Natural killer cell (primary cell): ENCODE data around the gene ADAMTS17. TPM values are rescaled to one million over a fixed set of nuclear protein-coding genes. Genes with fewer than 3 reads are reported as not detected.

ENCODE experiments used
- ATAC-seq, 3 donors: fragments of 150-1000 bp in 2 of 3; fragments of 200-7000 bp in 1 of 3; cut with Tn5 transposase; 1 replicate in 1 of 3; 2 replicates in 2 of 3; pipeline ENCODE4 v1.10.0; 2021; ENCODE audit warnings: mild to moderate bottlenecking in 2 of 3, moderate library complexity in 2 of 3
- DNase-seq, 2 donors: peaks; one replicate each; pipeline versions ENCODE4 v3.0.0 to v3.0.0-alpha.2; 2013 to 2021; ENCODE audit warnings: mixed read lengths in 1 of 2
- H3K27ac ChIP-seq: one replicate; pipeline ENCODE4 v1.5.1; 2013; ENCODE audit warnings: mild to moderate bottlenecking, low read length
- H3K27me3 ChIP-seq: one replicate; pipeline ENCODE4 v1.6.1; 2013; ENCODE audit warnings: low read length; ENCODE audit not compliant: control insufficient read depth, insufficient read depth
- H3K36me3 ChIP-seq: one replicate; pipeline ENCODE4 v1.6.1; 2013; ENCODE audit warnings: low read length; ENCODE audit not compliant: control insufficient read depth, insufficient read depth
- H3K4me1 ChIP-seq: one replicate; pipeline ENCODE4 v1.6.1; 2013; ENCODE audit warnings: low read length; ENCODE audit not compliant: control insufficient read depth, insufficient read depth
- H3K4me3 ChIP-seq: one replicate; pipeline ENCODE4 v1.5.1; 2013; ENCODE audit warnings: low read length
- H3K9me3 ChIP-seq: one replicate; pipeline ENCODE4 v1.6.1; 2013; ENCODE audit warnings: low read length; ENCODE audit not compliant: control insufficient read depth, insufficient read depth
- H3K27ac Mint-ChIP-seq, 2 donors: one replicate each; pipeline ENCODE4 v1.8.0; 2022; ENCODE audit warnings: mild to moderate bottlenecking in 2 of 2, mixed read lengths in 2 of 2, moderate library complexity in 1 of 2
- H3K27me3 Mint-ChIP-seq, 2 donors: one replicate each; pipeline ENCODE4 v1.8.0; 2022; ENCODE audit warnings: low read depth in 2 of 2, mixed read lengths in 2 of 2
- H3K36me3 Mint-ChIP-seq: one replicate; pipeline ENCODE4 v1.8.0; 2022; ENCODE audit warnings: mixed read lengths
- H3K4me1 Mint-ChIP-seq, 2 donors: one replicate each; pipeline ENCODE4 v1.8.0; 2022; ENCODE audit warnings: mixed read lengths in 2 of 2
- H3K4me3 Mint-ChIP-seq: one replicate; pipeline ENCODE4 v1.8.0; 2022; ENCODE audit warnings: mild to moderate bottlenecking, moderate library complexity, mixed read lengths
- H3K9me3 Mint-ChIP-seq, 2 donors: one replicate each; pipeline ENCODE4 v1.8.0; 2022; ENCODE audit warnings: mixed read lengths in 2 of 2
- CTCF ChIP-seq: fragments of 200-600 bp; IDR thresholded peaks from one replicate; pipeline ENCODE4 v1.8.0; 2022; ENCODE audit warnings: antibody characterized with exemption
- WGBS: methylation state at CpG from one replicate; pipeline ENCODE4 v1.1.7; 2013; ENCODE audit warnings: missing lambda C conversion rate; ENCODE audit not compliant: insufficient coverage; 5-methylcytosine and 5-hydroxymethylcytosine counted together
- intact Hi-C: fragments of 100-400 bp; cut with micrococcal nuclease; formaldehyde crosslinking; loops from one replicate; pipeline ENCODE4 v1.14.2; 2022
- total RNA-seq, 4 donors: library from RNA; stranded (reverse); fragments of 120-200 nt in 1 of 4; gene quantifications; one replicate each; pipeline versions ENCODE4 v1.2.3 to v1.2.4, GENCODE V29; 2013 to 2022

ADAMTS17 gene
- total RNA-seq, 3 donors from 2014 or later (not counting 1 experiment from before 2014, with no cell fraction given) = 4.8 to 9.5 (median 5.3) TPM

- intact Hi-C loops = no loop called here
- no peaks in the 10 kb centered on the region for H3K36me3 Mint-ChIP-seq
These were observed 125.6 kb downstream of the ADAMTS17 start for GRCh38 chr15:100216182-100216581.

DNA sequence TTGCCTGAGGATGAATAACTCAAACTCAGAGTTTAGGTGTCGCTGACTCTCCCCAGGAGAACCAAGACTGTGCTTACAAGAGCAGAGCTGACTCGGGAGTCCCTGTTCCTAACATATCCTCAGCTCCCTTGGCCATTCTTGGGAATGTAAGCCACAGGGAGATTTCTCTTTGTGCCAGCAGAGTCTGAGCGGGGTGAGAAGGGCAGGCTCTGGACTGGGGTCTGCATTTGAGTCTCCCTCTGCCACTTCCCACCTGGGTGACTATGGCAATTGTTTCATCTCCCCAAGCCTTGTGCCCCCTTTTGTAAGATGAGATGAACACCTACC is 126.0 kb downstream of the ADAMTS17 start:
- no peak overlapping the region for H3K4me3 ChIP-seq
- no peak overlapping the region for H3K27ac Mint-ChIP-seq
- no peak overlapping the region for H3K27ac ChIP-seq
- no peak for DNase-seq
- H3K4me1 ChIP-seq = no peaks in the 10 kb centered on the region
- peaks cover 0 to 4% of the 10 kb centered on the region in 2 donors for H3K4me1 Mint-ChIP-seq
- no peaks in the 10 kb centered on the region for H3K36me3 ChIP-seq
- no peak for ATAC-seq
- 76% methylated on average over 3 of the region's 3 CpGs for WGBS
- no peak for TF ChIP-seq CTCF
- no peaks in the 10 kb centered on the region for H3K36me3 Mint-ChIP-seq
- no peaks in the 10 kb centered on the region for H3K9me3 Mint-ChIP-seq
- no peaks in the 10 kb centered on the region for H3K9me3 ChIP-seq
- H3K27me3 ChIP-seq = no peaks in the 10 kb centered on the region
- intact Hi-C loops = no loop called here
- peaks cover 8 to 29% of the 10 kb centered on the region in 2 donors for H3K27me3 Mint-ChIP-seq
- H3K4me3 Mint-ChIP-seq = no peak overlapping the region

More at GRCh38 chr15:100216182-100216581, 125.6 kb downstream of the ADAMTS17 start:
- ATAC-seq (no peak), DNase-seq (no peak)
- Histone ChIP-seq H3K27me3 (no peaks in the 10 kb centered on the region), H3K4me1 (no peaks in the 10 kb centered on the region), H3K4me3 (no peak overlapping the region), H3K9me3 (no peaks in the 10 kb centered on the region), H3K27ac (no peak overlapping the region), H3K36me3 (no peaks in the 10 kb centered on the region)
- Mint-ChIP-seq H3K27me3 (peaks cover 8 to 29% of the 10 kb centered on the region in 2 donors), H3K27ac (no peak overlapping the region), H3K9me3 (no peaks in the 10 kb centered on the region), H3K4me1 (peaks cover 0 to 4% of the 10 kb centered on the region in 2 donors), H3K4me3 (no peak overlapping the region)
- no peak for TF ChIP-seq CTCF
- WGBS = 94% methylated on average over 8 of the region's 8 CpGs

- no peak overlapping the region for H3K4me3 Mint-ChIP-seq
- WGBS = 82% methylated on average over 13 of the region's 13 CpGs
- no peak overlapping the region for H3K4me3 ChIP-seq
- H3K36me3 ChIP-seq = no peaks in the 10 kb centered on the region
- no peaks in the 10 kb centered on the region for H3K4me1 Mint-ChIP-seq
- intact Hi-C loops = no loop called here
- no peaks in the 10 kb centered on the region for H3K9me3 Mint-ChIP-seq
- H3K27ac ChIP-seq = no peak overlapping the region
- H3K36me3 Mint-ChIP-seq = no peaks in the 10 kb centered on the region
- H3K27me3 ChIP-seq = no peaks in the 10 kb centered on the region
- peaks cover 8 to 29% of the 10 kb centered on the region in 2 donors for H3K27me3 Mint-ChIP-seq
- H3K9me3 ChIP-seq = no peaks in the 10 kb centered on the region
- DNase-seq (no peak), ATAC-seq (no peak)
- TF ChIP-seq CTCF = no peak
- no peaks in the 10 kb centered on the region for H3K4me1 ChIP-seq
- H3K27ac Mint-ChIP-seq = no peak overlapping the region
These were observed 126.5 kb downstream of the ADAMTS17 start for GRCh38 chr15:100215031-100215842.
